GM12878 (cell line): ENCODE measurements around the gene SCYGR1. TPM values are rescaled to one million over a fixed set of nuclear protein-coding genes. Genes with fewer than 3 reads are reported as not detected.

ENCODE experiments used
- ATAC-seq: fragments of 200-7000 bp; cut with Tn5 transposase; 3 replicates; pipeline ENCODE4 v1.9.1; 2020; ENCODE audit warnings: mild to moderate bottlenecking, moderate library complexity
- BruUV-seq: library from RNA; stranded (reverse); fragments of 400-500 nt; replicated peaks from 2 replicates; lab custom pipeline; 2021; lab: Mats Ljungman, UMichigan
- CTCF ChIA-PET: fragments of 300-600 bp; sonication (Branson Sonifier 250); formaldehyde crosslinking; extraction: SDS; loops from one replicate; lab custom pipeline; 2021; ENCODE audit warnings: inconsistent platforms; lab: Yijun Ruan, JAX
- POLR2A ChIA-PET: fragments of 350-600 bp; formaldehyde crosslinking; extraction: SDS; loops from one replicate; lab custom pipeline; 2021; ENCODE audit warnings: inconsistent platforms; lab: Charles Lee
- RAD21 ChIA-PET: fragments of 300-600 bp; sonication (Branson Sonifier 250); formaldehyde crosslinking; loops from one replicate; lab custom pipeline; 2023; ENCODE audit warnings: antibody characterized with exemption; ENCODE audit not compliant: unreplicated experiment; lab: Charles Lee
- SMC1A ChIA-PET: fragments of 300-600 bp; sonication (Branson Sonifier 250); formaldehyde crosslinking; loops from one replicate; lab custom pipeline; 2023; ENCODE audit not compliant: unreplicated experiment, uncharacterized antibody; lab: Charles Lee
- DNase-seq: peaks from one replicate; pipeline ENCODE4 v3.0.0-alpha.2; 2011; ENCODE audit warnings: low read depth, low spot score
- FAIRE-seq: peaks from 3 replicates; lab custom pipeline; 2011; peaks lifted over from hg19 to GRCh38; lab: Jason Lieb, UNC
- H2AFZ ChIP-seq: 2 replicates; pipeline ENCODE4 v1.6.0; 2011; ENCODE audit warnings: low read depth, low read length, control low read depth; ENCODE audit not compliant: control insufficient read depth
- H3K27ac ChIP-seq: 2 replicates; pipeline ENCODE4 v1.5.1; 2011; ENCODE audit warnings: control low read depth; ENCODE audit not compliant: control insufficient read depth, insufficient read depth
- H3K27me3 ChIP-seq, 2 experiments: replicated peaks in 1 of 2; 2 replicates each; pipeline versions ENCODE4 v1.6.0 to v1.6.1; 2011; ENCODE audit warnings: low read length in 1 of 2; ENCODE audit not compliant: control insufficient read depth in 2 of 2, insufficient read depth in 2 of 2
- H3K36me3 ChIP-seq, 2 experiments: 2 replicates each; pipeline ENCODE4 v1.5.1; 2011; ENCODE audit warnings: low read length in 1 of 2; ENCODE audit not compliant: control insufficient read depth in 2 of 2, insufficient read depth in 2 of 2
- H3K4me1 ChIP-seq: 2 replicates; pipeline ENCODE4 v1.6.1; 2011; ENCODE audit warnings: mild to moderate bottlenecking, low read length, moderate library complexity, mixed read lengths; ENCODE audit not compliant: control insufficient read depth, insufficient read depth
- H3K4me2 ChIP-seq: 2 replicates; pipeline ENCODE4 v1.6.0; 2011; ENCODE audit warnings: control low read depth; ENCODE audit not compliant: control insufficient read depth, insufficient read depth
- H3K4me3 ChIP-seq: fragments of 200-600 bp; sonication (generic); 2 replicates; pipeline ENCODE4 v1.5.1; 2016
- H3K79me2 ChIP-seq: 2 replicates; pipeline ENCODE4 v1.6.0; 2011; ENCODE audit warnings: low read length; ENCODE audit not compliant: control insufficient read depth, insufficient read depth
- H3K9ac ChIP-seq: 2 replicates; pipeline ENCODE4 v1.8.0; 2011; ENCODE audit warnings: low read length, control low read depth, mixed read lengths; ENCODE audit not compliant: control insufficient read depth, insufficient read depth
- H3K9me3 ChIP-seq: replicated peaks from 3 replicates; pipeline ENCODE4 v1.5.1; 2011; ENCODE audit warnings: mild to moderate bottlenecking, low read length; ENCODE audit not compliant: control insufficient read depth, insufficient read depth
- H4K20me1 ChIP-seq: 2 replicates; pipeline ENCODE4 v1.6.0; 2011; ENCODE audit not compliant: control insufficient read depth, insufficient read depth
- HDGF ChIP-seq: fragments of 450-650 bp; IDR thresholded peaks from 2 replicates; pipeline ENCODE4 v1.6.1; 2016; ENCODE audit warnings: antibody characterized with exemption
- NFIC ChIP-seq: IDR thresholded peaks from 2 replicates; pipeline ENCODE4 v1.6.1; 2012; ENCODE audit warnings: low read depth, mild to moderate bottlenecking, inconsistent platforms, low read length, moderate library complexity
- SIX5 ChIP-seq: IDR thresholded peaks from 2 replicates; pipeline ENCODE4 v1.6.1; 2011; ENCODE audit warnings: mild to moderate bottlenecking, low read depth, low read length, moderate library complexity; ENCODE audit not compliant: severe bottlenecking
- SP1 ChIP-seq: IDR thresholded peaks from one replicate; pipeline ENCODE4 v1.6.1; 2011; ENCODE audit warnings: low read depth, low read length
- SUZ12 ChIP-seq: fragments of 200-600 bp; sonication (generic); IDR thresholded peaks from one replicate; pipeline ENCODE4 v1.6.1; 2018; ENCODE audit warnings: antibody characterized with exemption, mild to moderate bottlenecking; ENCODE audit not compliant: unreplicated experiment
- ZNF217 ChIP-seq: fragments of 450-650 bp; IDR thresholded peaks from 2 replicates; pipeline ENCODE4 v1.6.1; 2017; ENCODE audit warnings: antibody characterized with exemption, mild to moderate bottlenecking
- WGBS: methylation state at CpG from one replicate; pipeline ENCODE4 v1.1.6; 2016; ENCODE audit warnings: low lambda C conversion rate; ENCODE audit not compliant: insufficient replicate concordance, insufficient coverage; ENCODE audit errors: missing lambda C conversion rate; 5-methylcytosine and 5-hydroxymethylcytosine counted together
- in situ Hi-C: fragments of 300-500 bp; cut with MboI; formaldehyde crosslinking; loops from 9 replicates; pipeline ENCODE4 v1.14.3; 2018; ENCODE audit warnings: mixed read lengths
- intact Hi-C: fragments of 100-400 bp; cut with micrococcal nuclease; formaldehyde crosslinking; loops from one replicate; pipeline ENCODE4 v1.14.2; 2022; ENCODE audit not compliant: unreplicated experiment
- polyA plus RNA-seq, 11 experiments: library from polyadenylated mRNA; depleted of rRNA in 4 of 11; unstranded in 6 of 11; stranded (reverse) in 5 of 11; fragments of >200 nt; fragmentation: Nextera tagmentation in 4 of 11; fragmentation: Illumina TruSeq in 1 of 11; extraction: Ambion mirVana in 4 of 11; extraction: Trizol in 1 of 11; gene quantifications; 1 replicate in 1 of 11; 2 replicates in 10 of 11; pipeline versions ENCODE4 v1.2.1 to v1.2.3, GENCODE V29; 2011 to 2016; ENCODE audit warnings: inconsistent platforms in 2 of 11, missing spikeins in 2 of 11, low read depth in 1 of 11
- total RNA-seq, 4 experiments: library from RNA; depleted of rRNA in 3 of 4; stranded (reverse); fragments of >200 nt in 3 of 4; fragmentation: Illumina TruSeq in 1 of 4; extraction: Trizol in 1 of 4; gene quantifications; 2 replicates each; pipeline versions ENCODE4 v1.2.1 to v1.2.3, GENCODE V29; 2013 to 2021
- TF ChIP-seq, protein P1 (sequence below): fragments of 450-650 bp; formaldehyde crosslinking; IDR thresholded peaks from 2 replicates; pipeline ENCODE4 v1.5.0; 2022; ENCODE audit warnings: mild to moderate bottlenecking, missing genetic modification characterization
- TF ChIP-seq, protein P2 (sequence below): fragments of 450-650 bp; IDR thresholded peaks from 2 replicates; pipeline ENCODE4 v1.6.1; 2017; ENCODE audit warnings: mild to moderate bottlenecking, moderate library complexity
- TF ChIP-seq, protein P3 (sequence below): fragments of 450-650 bp; IDR thresholded peaks from 2 replicates; pipeline ENCODE4 v1.6.1; 2018; ENCODE audit warnings: borderline replicate concordance, mild to moderate bottlenecking; ENCODE audit not compliant: partially characterized antibody
- TF ChIP-seq, protein P4 (sequence below), 3 experiments: IDR thresholded peaks in 2 of 3; conservative IDR thresholded peaks in 1 of 3; 2 replicates each; pipeline ENCODE4 v1.5.1; 2011; ENCODE audit warnings: low read depth in 3 of 3, low read length in 3 of 3, mild to moderate bottlenecking in 3 of 3, control low read depth in 2 of 3, moderate library complexity in 2 of 3, inconsistent platforms in 1 of 3, mixed read lengths in 1 of 3; ENCODE audit not compliant: control insufficient read depth in 2 of 3, insufficient read depth in 1 of 3; ENCODE audit errors: extremely low read depth in 1 of 3

The SCYGR1 gene
- total and polyA plus RNA-seq, 10 of the 15 experiments (the other 5 are each of a cell fraction or from before 2014, with no cell fraction given): not detected

DNA sequence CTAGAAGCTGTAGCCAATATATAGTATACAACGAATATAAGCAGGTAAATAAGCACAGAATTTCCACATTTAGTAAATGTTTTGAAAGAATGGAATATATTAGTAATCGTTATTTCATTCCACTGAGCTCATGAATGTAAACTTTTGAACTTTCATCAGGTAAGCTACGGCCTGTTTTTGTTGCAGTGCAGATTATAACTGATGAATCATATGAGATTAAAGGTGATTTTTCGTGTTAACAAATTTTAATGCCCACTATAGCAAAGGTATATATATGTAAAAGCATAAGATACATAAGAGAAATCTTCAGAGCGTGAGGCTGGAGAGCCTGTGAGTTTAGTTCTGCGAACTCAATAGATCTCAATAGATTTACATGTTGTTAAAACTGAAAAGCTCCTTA, 1.1 kb downstream of the SCYGR1 start (continued):
- TF ChIP-seq, protein P1, sequence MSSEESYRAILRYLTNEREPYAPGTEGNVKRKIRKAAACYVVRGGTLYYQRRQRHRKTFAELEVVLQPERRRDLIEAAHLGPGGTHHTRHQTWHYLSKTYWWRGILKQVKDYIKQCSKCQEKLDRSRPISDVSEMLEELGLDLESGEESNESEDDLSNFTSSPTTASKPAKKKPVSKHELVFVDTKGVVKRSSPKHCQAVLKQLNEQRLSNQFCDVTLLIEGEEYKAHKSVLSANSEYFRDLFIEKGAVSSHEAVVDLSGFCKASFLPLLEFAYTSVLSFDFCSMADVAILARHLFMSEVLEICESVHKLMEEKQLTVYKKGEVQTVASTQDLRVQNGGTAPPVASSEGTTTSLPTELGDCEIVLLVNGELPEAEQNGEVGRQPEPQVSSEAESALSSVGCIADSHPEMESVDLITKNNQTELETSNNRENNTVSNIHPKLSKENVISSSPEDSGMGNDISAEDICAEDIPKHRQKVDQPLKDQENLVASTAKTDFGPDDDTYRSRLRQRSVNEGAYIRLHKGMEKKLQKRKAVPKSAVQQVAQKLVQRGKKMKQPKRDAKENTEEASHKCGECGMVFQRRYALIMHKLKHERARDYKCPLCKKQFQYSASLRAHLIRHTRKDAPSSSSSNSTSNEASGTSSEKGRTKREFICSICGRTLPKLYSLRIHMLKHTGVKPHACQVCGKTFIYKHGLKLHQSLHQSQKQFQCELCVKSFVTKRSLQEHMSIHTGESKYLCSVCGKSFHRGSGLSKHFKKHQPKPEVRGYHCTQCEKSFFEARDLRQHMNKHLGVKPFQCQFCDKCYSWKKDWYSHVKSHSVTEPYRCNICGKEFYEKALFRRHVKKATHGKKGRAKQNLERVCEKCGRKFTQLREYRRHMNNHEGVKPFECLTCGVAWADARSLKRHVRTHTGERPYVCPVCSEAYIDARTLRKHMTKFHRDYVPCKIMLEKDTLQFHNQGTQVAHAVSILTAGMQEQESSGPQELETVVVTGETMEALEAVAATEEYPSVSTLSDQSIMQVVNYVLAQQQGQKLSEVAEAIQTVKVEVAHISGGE (CRISPR knock-in tag): no peak
- no peak for TF ChIP-seq SP1

DNA sequence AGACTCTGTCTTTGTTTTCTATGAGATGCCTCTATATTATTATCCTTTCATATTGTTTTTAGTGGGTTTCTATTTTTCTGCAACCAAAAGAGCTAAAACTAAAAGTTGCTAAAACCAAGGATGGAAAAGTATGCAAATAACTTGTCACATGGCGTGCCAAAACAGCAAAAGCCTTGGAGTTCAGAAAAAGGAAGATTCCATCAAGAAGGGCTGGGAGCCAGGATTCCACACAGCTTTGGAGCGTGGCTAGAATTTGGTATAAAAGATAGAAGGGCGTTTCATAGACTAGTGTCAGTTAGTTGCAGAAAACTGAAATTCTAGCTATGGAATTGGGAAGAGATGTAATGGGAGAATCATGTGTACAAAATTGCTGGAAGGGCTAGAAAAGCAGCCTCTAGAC, 4.1 kb downstream of the SCYGR1 start:
- no peaks in the 10 kb centered on the region for H3K36me3 ChIP-seq
- H3K4me3 ChIP-seq: no peak overlapping the region
- H3K27ac ChIP-seq: no peak overlapping the region
- no peak for ATAC-seq
- 33% methylated on average over 3 of the region's 3 CpGs for WGBS
- CTCF ChIA-PET: interaction anchor here (1.2 to 1.3 kb wide), 2 partner anchors 22 to 90 kb away, joined by 3 to 5 read pairs; no protein-coding TSS in a partner anchor
- in situ Hi-C loops (no loop called here), intact Hi-C loops (no loop called here)
- H3K4me2 ChIP-seq: no peak overlapping the region
- no peaks in the 10 kb centered on the region for H4K20me1 ChIP-seq
- no TSS peak for BruUV-seq
- no peaks in the 10 kb centered on the region for H3K4me1 ChIP-seq
- H3K79me2 ChIP-seq: no peaks in the 10 kb centered on the region
- H2AFZ ChIP-seq: no peak overlapping the region
- no peaks in the 10 kb centered on the region for H3K27me3 ChIP-seq
- SMC1A ChIA-PET: interaction anchor here (1.2 to 2.7 kb wide), 4 partner anchors 10 to 56 kb away, joined by 3 to 11 read pairs (median 8); no protein-coding TSS in a partner anchor
- RAD21 ChIA-PET: no interaction called here
- POLR2A ChIA-PET: no interaction called here
- no peak for FAIRE-seq
- DNase-seq: no peak
- H3K9me3 ChIP-seq: no peaks in the 10 kb centered on the region
- no peak overlapping the region for H3K9ac ChIP-seq
- no peak for TF ChIP-seq NFIC
- TF ChIP-seq SIX5: no peak
- TF ChIP-seq, protein P2, sequence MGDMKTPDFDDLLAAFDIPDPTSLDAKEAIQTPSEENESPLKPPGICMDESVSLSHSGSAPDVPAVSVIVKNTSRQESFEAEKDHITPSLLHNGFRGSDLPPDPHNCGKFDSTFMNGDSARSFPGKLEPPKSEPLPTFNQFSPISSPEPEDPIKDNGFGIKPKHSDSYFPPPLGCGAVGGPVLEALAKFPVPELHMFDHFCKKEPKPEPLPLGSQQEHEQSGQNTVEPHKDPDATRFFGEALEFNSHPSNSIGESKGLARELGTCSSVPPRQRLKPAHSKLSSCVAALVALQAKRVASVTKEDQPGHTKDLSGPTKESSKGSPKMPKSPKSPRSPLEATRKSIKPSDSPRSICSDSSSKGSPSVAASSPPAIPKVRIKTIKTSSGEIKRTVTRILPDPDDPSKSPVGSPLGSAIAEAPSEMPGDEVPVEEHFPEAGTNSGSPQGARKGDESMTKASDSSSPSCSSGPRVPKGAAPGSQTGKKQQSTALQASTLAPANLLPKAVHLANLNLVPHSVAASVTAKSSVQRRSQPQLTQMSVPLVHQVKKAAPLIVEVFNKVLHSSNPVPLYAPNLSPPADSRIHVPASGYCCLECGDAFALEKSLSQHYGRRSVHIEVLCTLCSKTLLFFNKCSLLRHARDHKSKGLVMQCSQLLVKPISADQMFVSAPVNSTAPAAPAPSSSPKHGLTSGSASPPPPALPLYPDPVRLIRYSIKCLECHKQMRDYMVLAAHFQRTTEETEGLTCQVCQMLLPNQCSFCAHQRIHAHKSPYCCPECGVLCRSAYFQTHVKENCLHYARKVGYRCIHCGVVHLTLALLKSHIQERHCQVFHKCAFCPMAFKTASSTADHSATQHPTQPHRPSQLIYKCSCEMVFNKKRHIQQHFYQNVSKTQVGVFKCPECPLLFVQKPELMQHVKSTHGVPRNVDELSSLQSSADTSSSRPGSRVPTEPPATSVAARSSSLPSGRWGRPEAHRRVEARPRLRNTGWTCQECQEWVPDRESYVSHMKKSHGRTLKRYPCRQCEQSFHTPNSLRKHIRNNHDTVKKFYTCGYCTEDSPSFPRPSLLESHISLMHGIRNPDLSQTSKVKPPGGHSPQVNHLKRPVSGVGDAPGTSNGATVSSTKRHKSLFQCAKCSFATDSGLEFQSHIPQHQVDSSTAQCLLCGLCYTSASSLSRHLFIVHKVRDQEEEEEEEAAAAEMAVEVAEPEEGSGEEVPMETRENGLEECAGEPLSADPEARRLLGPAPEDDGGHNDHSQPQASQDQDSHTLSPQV: no peak
- TF ChIP-seq, protein P3, sequence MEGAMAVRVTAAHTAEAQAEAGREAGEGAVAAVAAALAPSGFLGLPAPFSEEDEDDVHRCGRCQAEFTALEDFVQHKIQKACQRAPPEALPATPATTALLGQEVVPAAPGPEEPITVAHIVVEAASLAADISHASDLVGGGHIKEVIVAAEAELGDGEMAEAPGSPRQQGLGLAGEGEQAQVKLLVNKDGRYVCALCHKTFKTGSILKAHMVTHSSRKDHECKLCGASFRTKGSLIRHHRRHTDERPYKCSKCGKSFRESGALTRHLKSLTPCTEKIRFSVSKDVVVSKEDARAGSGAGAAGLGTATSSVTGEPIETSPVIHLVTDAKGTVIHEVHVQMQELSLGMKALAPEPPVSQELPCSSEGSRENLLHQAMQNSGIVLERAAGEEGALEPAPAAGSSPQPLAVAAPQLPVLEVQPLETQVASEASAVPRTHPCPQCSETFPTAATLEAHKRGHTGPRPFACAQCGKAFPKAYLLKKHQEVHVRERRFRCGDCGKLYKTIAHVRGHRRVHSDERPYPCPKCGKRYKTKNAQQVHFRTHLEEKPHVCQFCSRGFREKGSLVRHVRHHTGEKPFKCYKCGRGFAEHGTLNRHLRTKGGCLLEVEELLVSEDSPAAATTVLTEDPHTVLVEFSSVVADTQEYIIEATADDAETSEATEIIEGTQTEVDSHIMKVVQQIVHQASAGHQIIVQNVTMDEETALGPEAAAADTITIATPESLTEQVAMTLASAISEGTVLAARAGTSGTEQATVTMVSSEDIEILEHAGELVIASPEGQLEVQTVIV: no peak
- no peak for TF ChIP-seq ZNF217
- TF ChIP-seq, protein P4, sequence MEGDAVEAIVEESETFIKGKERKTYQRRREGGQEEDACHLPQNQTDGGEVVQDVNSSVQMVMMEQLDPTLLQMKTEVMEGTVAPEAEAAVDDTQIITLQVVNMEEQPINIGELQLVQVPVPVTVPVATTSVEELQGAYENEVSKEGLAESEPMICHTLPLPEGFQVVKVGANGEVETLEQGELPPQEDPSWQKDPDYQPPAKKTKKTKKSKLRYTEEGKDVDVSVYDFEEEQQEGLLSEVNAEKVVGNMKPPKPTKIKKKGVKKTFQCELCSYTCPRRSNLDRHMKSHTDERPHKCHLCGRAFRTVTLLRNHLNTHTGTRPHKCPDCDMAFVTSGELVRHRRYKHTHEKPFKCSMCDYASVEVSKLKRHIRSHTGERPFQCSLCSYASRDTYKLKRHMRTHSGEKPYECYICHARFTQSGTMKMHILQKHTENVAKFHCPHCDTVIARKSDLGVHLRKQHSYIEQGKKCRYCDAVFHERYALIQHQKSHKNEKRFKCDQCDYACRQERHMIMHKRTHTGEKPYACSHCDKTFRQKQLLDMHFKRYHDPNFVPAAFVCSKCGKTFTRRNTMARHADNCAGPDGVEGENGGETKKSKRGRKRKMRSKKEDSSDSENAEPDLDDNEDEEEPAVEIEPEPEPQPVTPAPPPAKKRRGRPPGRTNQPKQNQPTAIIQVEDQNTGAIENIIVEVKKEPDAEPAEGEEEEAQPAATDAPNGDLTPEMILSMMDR (IDR thresholded peaks at IDR 0.05 in 2 of 3, conservative IDR thresholded peaks at IDR 0.05 in 1 of 3; ENCODE audit: control insufficient read depth in 2 of 3, extremely low read depth in 1 of 3, insufficient read depth in 1 of 3, low read depth in 3 of 3, low read length in 3 of 3): no peak
- TF ChIP-seq SUZ12: no peak
- TF ChIP-seq HDGF: no peak
